Measurements from ENCODE around the gene SMIM35. TPM values are rescaled to one million over a fixed set of nuclear protein-coding genes. Genes with fewer than 3 reads are reported as not detected.
A peak's percentile ranks its signal among the peaks of the same experiment; 100 is the strongest.
"Not testable (repeated sequence)": the region's sequence is repeated elsewhere in the genome, so short reads cannot be mapped to it uniquely, and the experiment has no call there.

SMIM35 gene
- total RNA-seq, 1 experiment from 2014 or later = not detected

- DNase-seq (ENCODE audit: low read depth) = no peak
Measured at GRCh38 chr11:117983163-117983475, 103.6 kb downstream of the SMIM35 start.

- DNase-seq (ENCODE audit: low read depth) = no peak
Measured at GRCh38 chr11:117980720-117981119, 106.0 kb downstream of the SMIM35 start.

- no peak for DNase-seq (ENCODE audit: low read depth)
Measured at GRCh38 chr11:117980280-117980679, 106.5 kb downstream of the SMIM35 start.

- DNase-seq (ENCODE audit: low read depth) = no peak
Measured at GRCh38 chr11:117979481-117980211, 107.1 kb downstream of the SMIM35 start.

- no peak for DNase-seq (ENCODE audit: low read depth)
Measured at GRCh38 chr11:117978991-117979390, 107.8 kb downstream of the SMIM35 start.

- not testable (repeated sequence) for DNase-seq (ENCODE audit: low read depth)
Measured at GRCh38 chr11:117978291-117978910, 108.4 kb downstream of the SMIM35 start.

- not testable (repeated sequence) for DNase-seq (ENCODE audit: low read depth)
Measured at GRCh38 chr11:117977612-117978264, 109.0 kb downstream of the SMIM35 start.

GRCh38 chr11:117977029-117977428 lies 109.7 kb downstream of the SMIM35 start:
- DNase-seq (ENCODE audit: low read depth) = no peak

- no peak for DNase-seq (ENCODE audit: low read depth)
Measured at GRCh38 chr11:117976445-117976844, 110.3 kb downstream of the SMIM35 start.

- no peak for DNase-seq (ENCODE audit: low read depth)
Measured at GRCh38 chr11:117973503-117973860, 113.3 kb downstream of the SMIM35 start.

GRCh38 chr11:117972629-117973502 lies 113.9 kb downstream of the SMIM35 start:
- DNase-seq (ENCODE audit: low read depth) = peak; percentile 40

- no peak for DNase-seq (ENCODE audit: low read depth)
Measured at GRCh38 chr11:117972044-117972443, 114.7 kb downstream of the SMIM35 start.

GRCh38 chr11:117970400-117971024 lies 116.3 kb downstream of the SMIM35 start:
- DNase-seq (ENCODE audit: low read depth) = peak; percentile 86

- no peak for DNase-seq (ENCODE audit: low read depth)
Measured at GRCh38 chr11:117969160-117969991, 117.4 kb downstream of the SMIM35 start.

- no peak for DNase-seq (ENCODE audit: low read depth)
Measured at GRCh38 chr11:117966908-117967307, 119.9 kb downstream of the SMIM35 start.

GRCh38 chr11:117962826-117963225 lies 123.9 kb downstream of the SMIM35 start:
- no peak for DNase-seq (ENCODE audit: low read depth)

GRCh38 chr11:117961896-117962295 lies 124.9 kb downstream of the SMIM35 start:
- no peak for DNase-seq (ENCODE audit: low read depth)

- no peak for DNase-seq (ENCODE audit: low read depth)
Measured at GRCh38 chr11:117960406-117960805, 126.4 kb downstream of the SMIM35 start.

- no peak for DNase-seq (ENCODE audit: low read depth)
Measured at GRCh38 chr11:117959438-117960149, 127.2 kb downstream of the SMIM35 start.

GRCh38 chr11:117958949-117959348 lies 127.8 kb downstream of the SMIM35 start:
- no peak for DNase-seq (ENCODE audit: low read depth)
